ENCODE results near the gene SIK3.

The SIK3 gene

GRCh38 chr11:116989184-116989583 is 109.0 kb downstream of the SIK3 start:
- no peak for TF ChIP-seq NFIC (IDR thresholded peaks at IDR 0.05)

- no peak for TF ChIP-seq TEAD4 (IDR thresholded peaks at IDR 0.05)
Measured at GRCh38 chr11:116986521-116987105, 111.6 kb downstream of the SIK3 start.

GRCh38 chr11:116984589-116984988 is 113.6 kb downstream of the SIK3 start:
- TF ChIP-seq RAD21 (IDR thresholded peaks at IDR 0.05; ENCODE audit: low read depth) (no peak), CEBPB (IDR thresholded peaks at IDR 0.05) (peak; percentile 87), CREB1 (IDR thresholded peaks at IDR 0.05; ENCODE audit: low read depth) (no peak)

- no peak for TF ChIP-seq FOXM1 (IDR thresholded peaks at IDR 0.05; ENCODE audit: borderline replicate concordance, low read depth)
- TF ChIP-seq CREB1 (IDR thresholded peaks at IDR 0.05; ENCODE audit: low read depth) = no peak
- no peak for TF ChIP-seq ZBTB7A (IDR thresholded peaks at IDR 0.05; ENCODE audit: low read depth)
- TF ChIP-seq RAD21 (IDR thresholded peaks at IDR 0.05; ENCODE audit: low read depth) = no peak
- no peak for TF ChIP-seq CEBPB (IDR thresholded peaks at IDR 0.05)
- no peak for TF ChIP-seq TCF12 (IDR thresholded peaks at IDR 0.05; ENCODE audit: low read depth)
- no peak for TF ChIP-seq EGR1 (IDR thresholded peaks at IDR 0.05)
- no peak for TF ChIP-seq TEAD4 (IDR thresholded peaks at IDR 0.05)
- TF ChIP-seq TAF1 (IDR thresholded peaks at IDR 0.05; ENCODE audit: low read depth) = no peak
- TF ChIP-seq USF1 (IDR thresholded peaks at IDR 0.05) = no peak
- TF ChIP-seq YY1 (IDR thresholded peaks at IDR 0.05; ENCODE audit: low read depth) = no peak
- TF ChIP-seq NFIC (IDR thresholded peaks at IDR 0.05) = no peak
- TF ChIP-seq REST (IDR thresholded peaks at IDR 0.05; ENCODE audit: low read depth) = no peak
- TF ChIP-seq EP300 (IDR thresholded peaks at IDR 0.05; ENCODE audit: borderline replicate concordance) = no peak
- TF ChIP-seq MAX (IDR thresholded peaks at IDR 0.05) = no peak
Measured at GRCh38 chr11:116984186-116984585, 114.0 kb downstream of the SIK3 start.

GRCh38 chr11:116981266-116981885 is 116.9 kb downstream of the SIK3 start:
- TF ChIP-seq EP300 (IDR thresholded peaks at IDR 0.05; ENCODE audit: borderline replicate concordance) (no peak), CEBPB (IDR thresholded peaks at IDR 0.05) (no peak), CREB1 (IDR thresholded peaks at IDR 0.05; ENCODE audit: low read depth) (no peak), RAD21 (IDR thresholded peaks at IDR 0.05; ENCODE audit: low read depth) (no peak), TEAD4 (IDR thresholded peaks at IDR 0.05) (no peak), EGR1 (IDR thresholded peaks at IDR 0.05) (no peak), FOXM1 (IDR thresholded peaks at IDR 0.05; ENCODE audit: borderline replicate concordance, low read depth) (no peak), TAF1 (IDR thresholded peaks at IDR 0.05; ENCODE audit: low read depth) (no peak)

GRCh38 chr11:116980136-116980793 is 118.0 kb downstream of the SIK3 start:
- no peak for TF ChIP-seq EGR1 (IDR thresholded peaks at IDR 0.05)
- TF ChIP-seq NFIC (IDR thresholded peaks at IDR 0.05) = no peak
- TF ChIP-seq YY1 (IDR thresholded peaks at IDR 0.05; ENCODE audit: low read depth) = no peak
- no peak for TF ChIP-seq FOXM1 (IDR thresholded peaks at IDR 0.05; ENCODE audit: borderline replicate concordance, low read depth)
- TF ChIP-seq REST (IDR thresholded peaks at IDR 0.05; ENCODE audit: low read depth) = no peak
- no peak for TF ChIP-seq TEAD4 (IDR thresholded peaks at IDR 0.05)
- TF ChIP-seq TAF1 (IDR thresholded peaks at IDR 0.05; ENCODE audit: low read depth) = no peak
- TF ChIP-seq CREB1 (IDR thresholded peaks at IDR 0.05; ENCODE audit: low read depth) = no peak
- TF ChIP-seq USF1 (IDR thresholded peaks at IDR 0.05) = no peak
- TF ChIP-seq CEBPB (IDR thresholded peaks at IDR 0.05) = no peak
- no peak for TF ChIP-seq MAX (IDR thresholded peaks at IDR 0.05)
